ENCODE results near the gene RASGRP3. TPM values are rescaled to one million over a fixed set of nuclear protein-coding genes. Genes with fewer than 3 reads are reported as not detected.

RASGRP3 gene
- total and polyA plus RNA-seq, 10 donors, result 13.2 to 68.1 (median 44.5) TPM

DNA sequence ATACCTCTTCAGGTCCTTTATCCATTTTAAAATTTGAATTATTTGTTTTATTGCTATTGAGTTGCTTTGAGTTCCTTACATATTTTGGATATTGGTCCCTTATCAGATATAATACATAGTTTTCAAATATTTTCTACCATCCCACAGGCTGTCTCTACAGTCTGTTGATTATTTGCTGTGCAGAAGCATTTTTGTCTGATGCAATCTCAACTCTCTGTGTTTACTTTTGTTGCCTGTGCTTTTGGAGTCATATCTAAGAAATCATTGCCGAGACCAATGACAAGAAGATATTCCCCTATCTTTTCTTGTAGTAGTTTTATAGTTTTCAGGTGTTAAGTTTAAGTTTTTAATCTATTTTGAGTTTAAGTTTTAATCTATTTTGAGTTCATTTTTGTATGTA is 25.2 kb upstream of the RASGRP3 start:
- H3K27ac ChIP-seq, result no peak overlapping the region
- peaks cover 0 to 7% (median 0%) of the 10 kb centered on the region in 6 donors for H3K4me1 ChIP-seq
- H3K4me3 ChIP-seq, result no peak overlapping the region
- no peak for DNase-seq
- WGBS, 5 donors, result 0 to 79% (median 14%) methylated on average over 1 of the region's 1 CpG
- H3K27me3 ChIP-seq (replicated peaks in 1 of 7), result no peaks in the 10 kb centered on the region
- intact Hi-C loops (cut with DNase I; ENCODE audit: low total_unique reads), result no loop called here
- H3K36me3 ChIP-seq, result no peaks in the 10 kb centered on the region
- no peak for TF ChIP-seq CTCF (IDR thresholded peaks at IDR 0.05 in 8 of 11, conservative IDR thresholded peaks at IDR 0.05 in 3 of 11)
- TF ChIP-seq POLR2AphosphoS5 (IDR thresholded peaks at IDR 0.05), result no peak
- TF ChIP-seq POLR2A (IDR thresholded peaks at IDR 0.05), result no peak
- H3K9me3 ChIP-seq, result peaks cover 0 to 32% (median 26%) of the 10 kb centered on the region in 8 donors

GRCh38 chr2:33451825-33452224 is 24.6 kb upstream of the RASGRP3 start:
- DNase-seq, result no peak
- 90 to 98% (median 95%) methylated on average over 1 of the region's 1 CpG for WGBS, 5 donors
- Histone ChIP-seq H3K9me3 (peaks cover 0 to 32% (median 26%) of the 10 kb centered on the region in 8 donors), H3K4me1 (peaks cover 0 to 7% (median 0%) of the 10 kb centered on the region in 6 donors), H3K27me3 (replicated peaks in 1 of 7) (no peaks in the 10 kb centered on the region), H3K27ac (no peak overlapping the region), H3K4me3 (no peak overlapping the region), H3K36me3 (no peaks in the 10 kb centered on the region)
- intact Hi-C loops (cut with DNase I; ENCODE audit: low total_unique reads), result no loop called here
- no peak for TF ChIP-seq POLR2AphosphoS5 (IDR thresholded peaks at IDR 0.05)
- TF ChIP-seq CTCF (IDR thresholded peaks at IDR 0.05 in 8 of 11, conservative IDR thresholded peaks at IDR 0.05 in 3 of 11), result no peak
- no peak for TF ChIP-seq POLR2A (IDR thresholded peaks at IDR 0.05)

DNA sequence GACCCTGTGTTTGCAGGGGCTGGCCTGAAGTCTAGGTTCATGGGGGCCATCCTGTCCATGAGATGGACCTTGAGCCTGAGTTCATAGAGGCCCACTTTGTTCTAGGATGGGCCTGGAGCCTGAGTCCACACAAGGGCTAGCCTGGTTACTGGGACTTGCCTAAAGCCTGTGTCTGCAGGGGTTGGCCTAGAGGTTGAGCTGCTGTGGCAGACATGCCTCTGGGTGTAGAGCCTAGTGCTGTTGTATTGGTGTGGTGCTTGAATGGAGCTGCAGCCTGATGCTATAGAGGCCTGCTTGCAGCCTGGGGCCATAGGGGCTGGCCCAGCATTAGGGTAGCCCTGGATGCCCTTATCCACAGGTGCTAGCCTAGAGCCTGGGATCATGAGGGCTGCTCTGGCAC is 23.9 kb upstream of the RASGRP3 start:
- Histone ChIP-seq H3K27me3 (replicated peaks in 1 of 7) (no peaks in the 10 kb centered on the region), H3K27ac (no peak overlapping the region), H3K36me3 (no peaks in the 10 kb centered on the region), H3K4me1 (peaks cover 0 to 7% (median 2%) of the 10 kb centered on the region in 6 donors), H3K4me3 (no peak overlapping the region), H3K9me3 (peaks cover 0 to 32% (median 26%) of the 10 kb centered on the region in 8 donors)
- intact Hi-C loops (cut with DNase I; ENCODE audit: low total_unique reads), result no loop called here
- DNase-seq, result no peak
- no peak for TF ChIP-seq POLR2AphosphoS5 (IDR thresholded peaks at IDR 0.05)
- no peak for TF ChIP-seq CTCF (IDR thresholded peaks at IDR 0.05 in 8 of 11, conservative IDR thresholded peaks at IDR 0.05 in 3 of 11)
- TF ChIP-seq POLR2A (IDR thresholded peaks at IDR 0.05), result no peak

- no peaks in the 10 kb centered on the region for H3K27me3 ChIP-seq (replicated peaks in 1 of 7)
- no peak for TF ChIP-seq POLR2AphosphoS5 (IDR thresholded peaks at IDR 0.05)
- TF ChIP-seq POLR2A (IDR thresholded peaks at IDR 0.05), result no peak
- TF ChIP-seq CTCF (IDR thresholded peaks at IDR 0.05 in 8 of 11, conservative IDR thresholded peaks at IDR 0.05 in 3 of 11), result no peak
- intact Hi-C loops (cut with DNase I; ENCODE audit: low total_unique reads), result no loop called here
- H3K9me3 ChIP-seq, result peaks cover 0 to 32% (median 26%) of the 10 kb centered on the region in 8 donors
- no peaks in the 10 kb centered on the region for H3K36me3 ChIP-seq
- H3K27ac ChIP-seq, result no peak overlapping the region
- DNase-seq, result no peak
- peaks cover 0 to 11% (median 0%) of the 10 kb centered on the region in 6 donors for H3K4me1 ChIP-seq
- H3K4me3 ChIP-seq, result no peak overlapping the region
Observed at GRCh38 chr2:33453905-33454479, 22.5 kb upstream of the RASGRP3 start.
